Neural cell (in vitro differentiated cells): ENCODE results near the gene ZNF678. TPM values are rescaled to one million over a fixed set of nuclear protein-coding genes. Genes with fewer than 3 reads are reported as not detected.
"Not testable (repeated sequence)": the region's sequence is repeated elsewhere in the genome, so short reads cannot be mapped to it uniquely, and the experiment has no call there.

Experiments used
- H2AFZ ChIP-seq: fragments of 200-600, 300-800 bp; sonication (generic), shearing (Covaris generic); 2 replicates; pipeline ENCODE4 v1.6.0; 2014; ENCODE audit warnings: low read depth, mild to moderate bottlenecking, antibody characterized with exemption, low read length, moderate library complexity
- H3F3A ChIP-seq: fragments of 200-600 bp; shearing (Covaris generic); 2 replicates; pipeline ENCODE4 v1.6.1; 2016; ENCODE audit warnings: mild to moderate bottlenecking, moderate library complexity, mixed read lengths, antibody characterized with exemption, low read length; ENCODE audit not compliant: insufficient read depth, poor library complexity, severe bottlenecking
- H3K27ac ChIP-seq: fragments of 200-600, 300-800 bp; sonication (generic), shearing (Covaris generic); 2 replicates; pipeline ENCODE4 v1.5.1; 2014; ENCODE audit warnings: mild to moderate bottlenecking, low read length, moderate library complexity
- H3K27me3 ChIP-seq: fragments of 300-800, 200-600 bp; sonication (generic), shearing (Covaris generic); 2 replicates; pipeline ENCODE4 v1.6.0; 2014; ENCODE audit warnings: mild to moderate bottlenecking, low read depth, low read length, moderate library complexity; ENCODE audit not compliant: insufficient read depth
- H3K36me3 ChIP-seq: fragments of 300-800, 200-600 bp; sonication (generic), shearing (Covaris generic); 2 replicates; pipeline ENCODE4 v1.5.1; 2014; ENCODE audit warnings: mild to moderate bottlenecking, antibody characterized with exemption, low read length, moderate library complexity; ENCODE audit not compliant: insufficient read depth
- H3K4me2 ChIP-seq: fragments of 300-800, 200-600 bp; sonication (generic), shearing (Covaris generic); 2 replicates; pipeline ENCODE4 v1.6.0; 2014; ENCODE audit warnings: mild to moderate bottlenecking, low read length
- H3K4me3 ChIP-seq: fragments of 300-800, 200-600 bp; sonication (generic), shearing (Covaris generic); 2 replicates; pipeline ENCODE4 v1.5.1; 2014; ENCODE audit warnings: mild to moderate bottlenecking, low read length, moderate library complexity
- H3K79me2 ChIP-seq: fragments of 200-600 bp; shearing (Covaris generic); replicated peaks from 2 replicates; pipeline ENCODE4 v1.6.0; 2014; ENCODE audit warnings: mild to moderate bottlenecking, low read length, moderate library complexity; ENCODE audit not compliant: insufficient read depth
- H3K9ac ChIP-seq: fragments of 300-800, 200-600 bp; sonication (generic), shearing (Covaris generic); 2 replicates; pipeline ENCODE4 v1.6.1; 2016; ENCODE audit warnings: mild to moderate bottlenecking, low read length, mixed read lengths
- H3K9me2 ChIP-seq: fragments of 200-600 bp; shearing (Covaris generic); 2 replicates; pipeline ENCODE4 v1.6.1; 2016; ENCODE audit warnings: mild to moderate bottlenecking, low read length, mixed read lengths; ENCODE audit not compliant: insufficient read depth
- H3K9me3 ChIP-seq: fragments of 200-600, 300-800 bp; sonication (generic), shearing (Covaris generic); 2 replicates; pipeline ENCODE4 v1.6.1; 2016; ENCODE audit warnings: mild to moderate bottlenecking, mixed run types, low read length, moderate library complexity, mixed read lengths
- H4K20me1 ChIP-seq: fragments of 200-600 bp; shearing (Covaris generic); 2 replicates; pipeline ENCODE4 v1.6.1; 2016; ENCODE audit warnings: mild to moderate bottlenecking, mixed run types; ENCODE audit not compliant: insufficient read depth
- EP300 ChIP-seq: fragments of 450-650 bp; conservative IDR thresholded peaks from 2 replicates; pipeline ENCODE4 v1.6.1; 2014; ENCODE audit warnings: antibody characterized with exemption, mild to moderate bottlenecking, moderate library complexity; ENCODE audit not compliant: poor library complexity, severe bottlenecking
- EZH2 ChIP-seq: fragments of 200-600, 300-800 bp; shearing (Covaris generic), sonication (generic); IDR thresholded peaks from 2 replicates; pipeline ENCODE4 v1.6.1; 2014; ENCODE audit warnings: antibody characterized with exemption, low read length, borderline replicate concordance, mild to moderate bottlenecking; ENCODE audit not compliant: insufficient read depth, poor library complexity, severe bottlenecking
- MXI1 ChIP-seq: fragments of 450-650 bp; conservative IDR thresholded peaks from 2 replicates; pipeline ENCODE4 v1.6.1; 2014; ENCODE audit warnings: antibody characterized with exemption, mild to moderate bottlenecking; ENCODE audit not compliant: poor library complexity, severe bottlenecking
- POLR2AphosphoS5 ChIP-seq: IDR thresholded peaks from 2 replicates; pipeline ENCODE4 v1.6.1; 2012
- RAD21 ChIP-seq: fragments of 450-650 bp; conservative IDR thresholded peaks from 2 replicates; pipeline ENCODE4 v1.6.1; 2014; ENCODE audit warnings: antibody characterized with exemption, mild to moderate bottlenecking, moderate library complexity
- REST ChIP-seq: IDR thresholded peaks from 2 replicates; pipeline ENCODE4 v1.6.1; 2012; ENCODE audit warnings: borderline replicate concordance
- SMC3 ChIP-seq: fragments of 450-650 bp; conservative IDR thresholded peaks from 2 replicates; pipeline ENCODE4 v1.6.1; 2014; ENCODE audit warnings: antibody characterized with exemption, mild to moderate bottlenecking, moderate library complexity; ENCODE audit not compliant: poor library complexity
- TAF1 ChIP-seq: IDR thresholded peaks from 2 replicates; pipeline ENCODE4 v1.6.1; 2012; ENCODE audit warnings: low read depth
- polyA plus RNA-seq: library from polyadenylated mRNA; depleted of rRNA; stranded (reverse); fragments of >200 nt; gene quantifications from 2 replicates; pipeline ENCODE4 v1.2.3, GENCODE V29; 2014
- TF ChIP-seq, protein P1 (sequence below): fragments of 450-650 bp; IDR thresholded peaks from 2 replicates; pipeline ENCODE4 v1.5.1; 2014; ENCODE audit warnings: antibody characterized with exemption, mild to moderate bottlenecking, moderate library complexity; ENCODE audit not compliant: poor library complexity, severe bottlenecking

Gene ZNF678
- polyA plus RNA-seq, 1 donor from 2014 or later, result 25.9 TPM

DNA sequence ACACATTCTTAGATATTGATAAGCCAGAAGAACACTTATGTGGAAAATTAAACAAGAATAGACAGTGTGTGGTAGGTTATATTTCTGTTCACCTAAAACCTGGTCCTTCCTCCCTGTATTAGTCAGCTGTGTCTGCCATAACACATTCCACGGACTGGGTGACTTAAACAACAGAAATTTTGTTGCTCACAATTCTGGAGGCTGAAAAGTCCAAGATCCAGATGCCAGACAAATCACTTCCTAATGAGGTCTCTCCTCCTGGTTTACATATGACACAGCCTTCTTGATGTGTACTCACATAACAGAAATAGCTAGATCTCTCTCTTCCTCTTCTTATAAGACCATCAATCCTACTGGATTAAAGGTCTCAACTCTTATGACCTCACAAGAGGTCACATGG lies 146.1 kb downstream of the ZNF678 start:
- TF ChIP-seq POLR2AphosphoS5, result no peak
- no peak for TF ChIP-seq RAD21
- TF ChIP-seq TAF1, result no peak
- no peak for TF ChIP-seq SMC3
- TF ChIP-seq REST, result no peak
- TF ChIP-seq EZH2, result no peak
- Histone ChIP-seq H3K27me3 (no peaks in the 10 kb centered on the region), H3F3A (no peaks in the 10 kb centered on the region), H3K79me2 (no peaks in the 10 kb centered on the region), H3K4me3 (no peak overlapping the region), H4K20me1 (no peaks in the 10 kb centered on the region), H3K27ac (no peak overlapping the region), H3K36me3 (no peaks in the 10 kb centered on the region), H3K9ac (no peak overlapping the region), H2AFZ (no peak overlapping the region), H3K9me2 (no peaks in the 10 kb centered on the region), H3K4me2 (no peak overlapping the region), H3K9me3 (peaks cover 3% of the 10 kb centered on the region)

DNA sequence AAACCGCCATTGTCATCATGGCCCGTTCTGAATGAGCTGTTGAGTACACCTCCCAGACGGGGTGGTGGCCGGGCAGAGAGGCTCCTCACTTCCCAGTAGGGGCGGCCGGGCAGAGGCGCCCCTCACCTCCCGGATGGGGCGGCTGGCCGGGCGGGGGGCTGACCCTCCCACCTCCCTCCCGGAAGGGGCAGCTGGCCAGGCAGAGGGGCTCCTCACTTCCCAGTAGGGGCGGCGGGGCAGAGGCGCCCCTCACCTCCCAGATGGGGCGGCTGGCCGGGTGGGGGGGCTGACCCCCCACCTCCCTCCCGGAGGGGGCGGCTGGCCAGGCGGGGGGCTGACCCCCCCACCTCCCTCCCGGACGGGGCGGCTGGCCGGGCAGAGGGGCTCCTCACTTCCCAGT lies 147.1 kb downstream of the ZNF678 start:
- not testable (repeated sequence) for H3K79me2 ChIP-seq, H3K9me3 ChIP-seq, H3K4me3 ChIP-seq, H3K36me3 ChIP-seq, H3K27ac ChIP-seq, H3F3A ChIP-seq, H3K4me2 ChIP-seq, H4K20me1 ChIP-seq, H3K9me2 ChIP-seq, H3K9ac ChIP-seq, H3K27me3 ChIP-seq, H2AFZ ChIP-seq

DNA sequence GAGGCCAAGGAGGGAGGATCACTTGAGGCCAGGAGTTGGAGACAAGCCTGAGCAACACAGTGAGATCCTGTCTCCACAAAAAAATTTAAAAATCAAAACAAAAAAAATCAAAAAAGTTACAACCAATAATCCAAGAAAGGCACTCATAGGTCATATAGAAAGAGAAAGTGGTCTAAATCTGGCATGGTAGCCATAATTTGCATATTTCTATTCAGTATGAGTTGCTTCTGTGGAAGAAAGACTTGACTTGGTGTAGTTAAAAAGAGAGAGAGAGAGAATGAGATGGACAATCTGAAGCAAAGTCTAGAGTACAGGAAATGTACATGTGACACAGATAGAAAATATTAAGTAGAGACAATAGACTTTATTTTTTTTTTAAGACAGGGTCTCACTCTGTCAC lies 149.3 kb downstream of the ZNF678 start:
- H3K4me3 ChIP-seq, result no peak overlapping the region
- TF ChIP-seq POLR2AphosphoS5, result no peak
- TF ChIP-seq, protein P1, sequence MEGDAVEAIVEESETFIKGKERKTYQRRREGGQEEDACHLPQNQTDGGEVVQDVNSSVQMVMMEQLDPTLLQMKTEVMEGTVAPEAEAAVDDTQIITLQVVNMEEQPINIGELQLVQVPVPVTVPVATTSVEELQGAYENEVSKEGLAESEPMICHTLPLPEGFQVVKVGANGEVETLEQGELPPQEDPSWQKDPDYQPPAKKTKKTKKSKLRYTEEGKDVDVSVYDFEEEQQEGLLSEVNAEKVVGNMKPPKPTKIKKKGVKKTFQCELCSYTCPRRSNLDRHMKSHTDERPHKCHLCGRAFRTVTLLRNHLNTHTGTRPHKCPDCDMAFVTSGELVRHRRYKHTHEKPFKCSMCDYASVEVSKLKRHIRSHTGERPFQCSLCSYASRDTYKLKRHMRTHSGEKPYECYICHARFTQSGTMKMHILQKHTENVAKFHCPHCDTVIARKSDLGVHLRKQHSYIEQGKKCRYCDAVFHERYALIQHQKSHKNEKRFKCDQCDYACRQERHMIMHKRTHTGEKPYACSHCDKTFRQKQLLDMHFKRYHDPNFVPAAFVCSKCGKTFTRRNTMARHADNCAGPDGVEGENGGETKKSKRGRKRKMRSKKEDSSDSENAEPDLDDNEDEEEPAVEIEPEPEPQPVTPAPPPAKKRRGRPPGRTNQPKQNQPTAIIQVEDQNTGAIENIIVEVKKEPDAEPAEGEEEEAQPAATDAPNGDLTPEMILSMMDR, result no peak
- TF ChIP-seq EP300, result no peak
- no peak for TF ChIP-seq MXI1
- TF ChIP-seq EZH2, result no peak
- TF ChIP-seq SMC3, result no peak
- TF ChIP-seq REST, result no peak
- TF ChIP-seq RAD21, result no peak
- H3K36me3 ChIP-seq, result no peaks in the 10 kb centered on the region
- H4K20me1 ChIP-seq, result no peaks in the 10 kb centered on the region
- H3K79me2 ChIP-seq, result no peaks in the 10 kb centered on the region
- no peak overlapping the region for H2AFZ ChIP-seq
- H3K27me3 ChIP-seq, result no peaks in the 10 kb centered on the region
- H3K9me3 ChIP-seq, result no peaks in the 10 kb centered on the region
- H3K4me2 ChIP-seq, result no peak overlapping the region
- no peak overlapping the region for H3K27ac ChIP-seq
- no peaks in the 10 kb centered on the region for H3F3A ChIP-seq
- no peak overlapping the region for H3K9ac ChIP-seq
- no peaks in the 10 kb centered on the region for H3K9me2 ChIP-seq
